ENCODE data around the gene SIAH2.

- TF ChIP-seq CTCF (IDR thresholded peaks at IDR 0.05) (no peak), POLR2A (IDR thresholded peaks at IDR 0.05) (no peak), EP300 (IDR thresholded peaks at IDR 0.05) (no peak)
These were observed 6.4 kb downstream of the SIAH2 start for GRCh38 chr3:150756491-150757059.

Measured in ovary (tissue), 3 donors.